WTC11 (cell line): ENCODE results near the gene MAPKAPK5. TPM values are rescaled to one million over a fixed set of nuclear protein-coding genes. Genes with fewer than 3 reads are reported as not detected.

Source experiments
- ATAC-seq: fragments of 200-7000 bp; cut with Tn5 transposase; 2 replicates; pipeline ENCODE4 v1.10.0; 2021; ENCODE audit warnings: mild to moderate bottlenecking, moderate library complexity
- CTCF ChIA-PET: fragments of 300-600 bp; sonication (Branson Sonifier 250); formaldehyde crosslinking; loops from one replicate; lab custom pipeline; 2021; ENCODE audit warnings: antibody characterized with exemption; lab: Charles Lee
- POLR2A ChIA-PET: fragments of 350-600 bp; sonication (Branson Sonifier 250); formaldehyde crosslinking; loops from one replicate; lab custom pipeline; 2021; ENCODE audit warnings: antibody characterized with exemption; lab: Charles Lee
- DNase-seq: peaks from one replicate; pipeline ENCODE4 v3.0.0; 2021; ENCODE audit warnings: low spot score
- H3K27ac Mint-ChIP-seq: 2 replicates; pipeline ENCODE4 v1.8.0; 2021; ENCODE audit warnings: mixed read lengths
- H3K27me3 Mint-ChIP-seq: 2 replicates; pipeline ENCODE4 v1.8.0; 2021; ENCODE audit warnings: low read depth, mild to moderate bottlenecking, moderate library complexity, mixed read lengths
- H3K36me3 Mint-ChIP-seq: 2 replicates; pipeline ENCODE4 v1.8.0; 2021; ENCODE audit warnings: mixed read lengths
- H3K4me1 Mint-ChIP-seq: 2 replicates; pipeline ENCODE4 v1.8.0; 2022; ENCODE audit warnings: mixed read lengths
- H3K4me3 Mint-ChIP-seq: 2 replicates; pipeline ENCODE4 v1.8.0; 2021; ENCODE audit warnings: mild to moderate bottlenecking, moderate library complexity, mixed read lengths
- H3K9me3 Mint-ChIP-seq: 2 replicates; pipeline ENCODE4 v1.8.0; 2021; ENCODE audit warnings: mixed read lengths
- AR ChIP-seq: fragments of 250-450 bp; sonication (Bioruptor Pico); IDR thresholded peaks from 2 replicates; pipeline ENCODE4 v1.9.0; 2021; ENCODE audit warnings: mild to moderate bottlenecking
- ATF6 ChIP-seq: sonication (generic); formaldehyde crosslinking; IDR thresholded peaks from 2 replicates; pipeline ENCODE4 v1.8.1; 2023; ENCODE audit warnings: mild to moderate bottlenecking, missing genetic modification reagents
- ELF4 ChIP-seq: sonication (generic); formaldehyde crosslinking; IDR thresholded peaks from 2 replicates; pipeline ENCODE4 v1.8.1; 2022; ENCODE audit warnings: low read depth, mild to moderate bottlenecking, moderate library complexity, missing genetic modification reagents
- KAT7 ChIP-seq: sonication (generic); formaldehyde crosslinking; IDR thresholded peaks from 2 replicates; pipeline ENCODE4 v1.8.1; 2023; ENCODE audit warnings: missing genetic modification reagents, mild to moderate bottlenecking, borderline replicate concordance
- NFE2L1 ChIP-seq: sonication (generic); formaldehyde crosslinking; IDR thresholded peaks from 2 replicates; pipeline ENCODE4 v1.8.1; 2023; ENCODE audit warnings: missing genetic modification reagents
- NR1H2 ChIP-seq: sonication (generic); formaldehyde crosslinking; IDR thresholded peaks from 2 replicates; pipeline ENCODE4 v1.9.0; 2021; ENCODE audit warnings: mild to moderate bottlenecking, moderate library complexity, missing genetic modification reagents
- SOX15 ChIP-seq: fragments of 250-450 bp; sonication (Bioruptor Pico); IDR thresholded peaks from 2 replicates; pipeline ENCODE4 v1.9.0; 2021; ENCODE audit warnings: mild to moderate bottlenecking
- ZNF138 ChIP-seq: sonication (generic); formaldehyde crosslinking; conservative IDR thresholded peaks from 2 replicates; pipeline ENCODE4 v1.8.1; 2022; ENCODE audit warnings: mild to moderate bottlenecking, moderate library complexity, missing genetic modification reagents
- ZNF396 ChIP-seq: fragments of 250-450 bp; sonication (Bioruptor Pico); IDR thresholded peaks from 2 replicates; pipeline ENCODE4 v1.8.0; 2021; ENCODE audit warnings: mild to moderate bottlenecking, moderate library complexity, borderline replicate concordance
- total RNA-seq: library from RNA; stranded (reverse); gene quantifications from 3 replicates; pipeline ENCODE4 v1.2.3, GENCODE V29; 2021
- TF ChIP-seq, protein P1 (sequence below): sonication (generic); formaldehyde crosslinking; IDR thresholded peaks from 2 replicates; pipeline ENCODE4 v1.8.1; 2023; ENCODE audit warnings: mild to moderate bottlenecking, moderate library complexity, missing genetic modification reagents
- TF ChIP-seq, protein P2 (sequence below): sonication (generic); formaldehyde crosslinking; IDR thresholded peaks from 2 replicates; pipeline ENCODE4 v1.8.1; 2022; ENCODE audit warnings: mild to moderate bottlenecking, missing genetic modification reagents, moderate library complexity, borderline replicate concordance
- TF ChIP-seq, protein P3 (sequence below): sonication (generic); formaldehyde crosslinking; IDR thresholded peaks from 2 replicates; pipeline ENCODE4 v1.8.1; 2022; ENCODE audit warnings: low read depth, missing genetic modification reagents, borderline replicate concordance
- TF ChIP-seq, protein P4 (sequence below): sonication (generic); formaldehyde crosslinking; IDR thresholded peaks from 2 replicates; pipeline ENCODE4 v1.8.0; 2023; ENCODE audit warnings: mild to moderate bottlenecking, missing genetic modification reagents

The MAPKAPK5 gene
- total RNA-seq, 1 experiment from 2014 or later, result 81.8 TPM

DNA sequence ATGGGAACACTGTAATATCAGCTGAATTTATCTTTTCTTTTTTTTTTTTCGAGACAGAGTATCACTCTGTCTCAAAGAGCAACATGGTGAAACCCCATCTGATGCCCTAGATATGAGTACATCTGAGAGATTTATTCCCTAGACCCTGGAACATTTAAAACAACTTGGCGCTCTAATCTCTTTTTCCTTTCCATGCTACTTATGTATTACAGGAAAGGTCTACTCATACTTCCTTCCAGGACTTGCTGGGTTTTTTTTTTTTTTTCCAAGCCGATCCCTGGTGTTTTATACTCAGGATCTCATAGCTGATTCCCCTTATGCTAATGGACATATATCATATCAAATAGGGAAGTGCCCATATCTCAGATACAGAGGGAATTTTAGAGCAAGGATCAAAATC, 83.1 kb downstream of the MAPKAPK5 start:
- DNase-seq, result no peak
- CTCF ChIA-PET, result interaction anchor here (0.6 kb wide), 1 partner anchor 548 kb away, joined by 4 read pairs; no protein-coding TSS in a partner anchor
- no peak for ATAC-seq
- Mint-ChIP-seq H3K4me3 (no peak overlapping the region), H3K27me3 (no peaks in the 10 kb centered on the region), H3K36me3 (no peaks in the 10 kb centered on the region)
- TF ChIP-seq, protein P1, sequence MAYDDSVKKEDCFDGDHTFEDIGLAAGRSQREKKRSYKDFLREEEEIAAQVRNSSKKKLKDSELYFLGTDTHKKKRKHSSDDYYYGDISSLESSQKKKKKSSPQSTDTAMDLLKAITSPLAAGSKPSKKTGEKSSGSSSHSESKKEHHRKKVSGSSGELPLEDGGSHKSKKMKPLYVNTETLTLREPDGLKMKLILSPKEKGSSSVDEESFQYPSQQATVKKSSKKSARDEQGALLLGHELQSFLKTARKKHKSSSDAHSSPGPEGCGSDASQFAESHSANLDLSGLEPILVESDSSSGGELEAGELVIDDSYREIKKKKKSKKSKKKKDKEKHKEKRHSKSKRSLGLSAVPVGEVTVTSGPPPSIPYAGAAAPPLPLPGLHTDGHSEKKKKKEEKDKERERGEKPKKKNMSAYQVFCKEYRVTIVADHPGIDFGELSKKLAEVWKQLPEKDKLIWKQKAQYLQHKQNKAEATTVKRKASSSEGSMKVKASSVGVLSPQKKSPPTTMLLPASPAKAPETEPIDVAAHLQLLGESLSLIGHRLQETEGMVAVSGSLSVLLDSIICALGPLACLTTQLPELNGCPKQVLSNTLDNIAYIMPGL (CRISPR knock-in tag), result no peak
- TF ChIP-seq ZNF138 (CRISPR knock-in tag) (no peak), ELF4 (CRISPR knock-in tag) (no peak)
- TF ChIP-seq, all 79 proteins: peak for 0
- H3K27ac Mint-ChIP-seq, result no peak overlapping the region
- POLR2A ChIA-PET, result no interaction called here
- no peaks in the 10 kb centered on the region for H3K4me1 Mint-ChIP-seq
- H3K9me3 Mint-ChIP-seq, result no peaks in the 10 kb centered on the region

GRCh38 chr12:111926631-111927030, 84.6 kb downstream of the MAPKAPK5 start:
- ATAC-seq (no peak), DNase-seq (no peak)
- H3K36me3 Mint-ChIP-seq, result no peaks in the 10 kb centered on the region
- ChIA-PET POLR2A (no interaction called here), CTCF (interaction anchor here (0.7 kb wide), 1 partner anchor 19 kb away, joined by 4 read pairs; no protein-coding TSS in a partner anchor)
- no peaks in the 10 kb centered on the region for H3K27me3 Mint-ChIP-seq
- no peak overlapping the region for H3K27ac Mint-ChIP-seq
- no peak overlapping the region for H3K4me3 Mint-ChIP-seq
- no peaks in the 10 kb centered on the region for H3K4me1 Mint-ChIP-seq
- TF ChIP-seq, protein P2, sequence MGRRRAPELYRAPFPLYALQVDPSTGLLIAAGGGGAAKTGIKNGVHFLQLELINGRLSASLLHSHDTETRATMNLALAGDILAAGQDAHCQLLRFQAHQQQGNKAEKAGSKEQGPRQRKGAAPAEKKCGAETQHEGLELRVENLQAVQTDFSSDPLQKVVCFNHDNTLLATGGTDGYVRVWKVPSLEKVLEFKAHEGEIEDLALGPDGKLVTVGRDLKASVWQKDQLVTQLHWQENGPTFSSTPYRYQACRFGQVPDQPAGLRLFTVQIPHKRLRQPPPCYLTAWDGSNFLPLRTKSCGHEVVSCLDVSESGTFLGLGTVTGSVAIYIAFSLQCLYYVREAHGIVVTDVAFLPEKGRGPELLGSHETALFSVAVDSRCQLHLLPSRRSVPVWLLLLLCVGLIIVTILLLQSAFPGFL (CRISPR knock-in tag), result no peak
- TF ChIP-seq, protein P3, sequence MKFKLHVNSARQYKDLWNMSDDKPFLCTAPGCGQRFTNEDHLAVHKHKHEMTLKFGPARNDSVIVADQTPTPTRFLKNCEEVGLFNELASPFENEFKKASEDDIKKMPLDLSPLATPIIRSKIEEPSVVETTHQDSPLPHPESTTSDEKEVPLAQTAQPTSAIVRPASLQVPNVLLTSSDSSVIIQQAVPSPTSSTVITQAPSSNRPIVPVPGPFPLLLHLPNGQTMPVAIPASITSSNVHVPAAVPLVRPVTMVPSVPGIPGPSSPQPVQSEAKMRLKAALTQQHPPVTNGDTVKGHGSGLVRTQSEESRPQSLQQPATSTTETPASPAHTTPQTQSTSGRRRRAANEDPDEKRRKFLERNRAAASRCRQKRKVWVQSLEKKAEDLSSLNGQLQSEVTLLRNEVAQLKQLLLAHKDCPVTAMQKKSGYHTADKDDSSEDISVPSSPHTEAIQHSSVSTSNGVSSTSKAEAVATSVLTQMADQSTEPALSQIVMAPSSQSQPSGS (CRISPR knock-in tag), result no peak
- no peak for TF ChIP-seq AR (CRISPR knock-in tag)
- no peak for TF ChIP-seq SOX15 (CRISPR knock-in tag)
- no peak for TF ChIP-seq ZNF396 (CRISPR knock-in tag)
- TF ChIP-seq, protein P4, sequence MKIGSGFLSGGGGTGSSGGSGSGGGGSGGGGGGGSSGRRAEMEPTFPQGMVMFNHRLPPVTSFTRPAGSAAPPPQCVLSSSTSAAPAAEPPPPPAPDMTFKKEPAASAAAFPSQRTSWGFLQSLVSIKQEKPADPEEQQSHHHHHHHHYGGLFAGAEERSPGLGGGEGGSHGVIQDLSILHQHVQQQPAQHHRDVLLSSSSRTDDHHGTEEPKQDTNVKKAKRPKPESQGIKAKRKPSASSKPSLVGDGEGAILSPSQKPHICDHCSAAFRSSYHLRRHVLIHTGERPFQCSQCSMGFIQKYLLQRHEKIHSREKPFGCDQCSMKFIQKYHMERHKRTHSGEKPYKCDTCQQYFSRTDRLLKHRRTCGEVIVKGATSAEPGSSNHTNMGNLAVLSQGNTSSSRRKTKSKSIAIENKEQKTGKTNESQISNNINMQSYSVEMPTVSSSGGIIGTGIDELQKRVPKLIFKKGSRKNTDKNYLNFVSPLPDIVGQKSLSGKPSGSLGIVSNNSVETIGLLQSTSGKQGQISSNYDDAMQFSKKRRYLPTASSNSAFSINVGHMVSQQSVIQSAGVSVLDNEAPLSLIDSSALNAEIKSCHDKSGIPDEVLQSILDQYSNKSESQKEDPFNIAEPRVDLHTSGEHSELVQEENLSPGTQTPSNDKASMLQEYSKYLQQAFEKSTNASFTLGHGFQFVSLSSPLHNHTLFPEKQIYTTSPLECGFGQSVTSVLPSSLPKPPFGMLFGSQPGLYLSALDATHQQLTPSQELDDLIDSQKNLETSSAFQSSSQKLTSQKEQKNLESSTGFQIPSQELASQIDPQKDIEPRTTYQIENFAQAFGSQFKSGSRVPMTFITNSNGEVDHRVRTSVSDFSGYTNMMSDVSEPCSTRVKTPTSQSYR (CRISPR knock-in tag), result no peak
- no peak for TF ChIP-seq NFE2L1
- TF ChIP-seq NR1H2 (CRISPR knock-in tag), result no peak
- no peak for TF ChIP-seq KAT7 (CRISPR knock-in tag)
- no peak for TF ChIP-seq ATF6 (CRISPR knock-in tag)
- no peaks in the 10 kb centered on the region for H3K9me3 Mint-ChIP-seq
